PC-9 (cell line): Measurements from ENCODE around the gene ARHGAP10. TPM values are rescaled to one million over a fixed set of nuclear protein-coding genes. Genes with fewer than 3 reads are reported as not detected.

Experiments used
- BruUV-seq: library from RNA; stranded (reverse); fragments of 400-500 nt; replicated peaks from 2 replicates; lab custom pipeline; 2021; lab: Mats Ljungman, UMichigan
- CTCF ChIA-PET: fragments of 300-600 bp; sonication (Branson Sonifier 250); formaldehyde crosslinking; loops from one replicate; lab custom pipeline; 2022; ENCODE audit warnings: antibody characterized with exemption; lab: Charles Lee
- POLR2A ChIA-PET: fragments of 300-600 bp; sonication (Branson Sonifier 250); formaldehyde crosslinking; loops from one replicate; lab custom pipeline; 2022; ENCODE audit warnings: antibody characterized with exemption; ENCODE audit not compliant: unreplicated experiment; lab: Charles Lee
- DNase-seq, 2 experiments: peaks; one replicate each; pipeline versions ENCODE4 v3.0.0 to v3.0.0-alpha.2; 2015 to 2022; ENCODE audit warnings: mixed read lengths in 1 of 2
- H2AFZ ChIP-seq: fragments of 200-600 bp; sonication (generic); 2 replicates; pipeline ENCODE4 v1.8.1; 2017; ENCODE audit warnings: antibody characterized with exemption
- H3F3A ChIP-seq: fragments of 200-600 bp; sonication (generic); 2 replicates; pipeline ENCODE4 v1.8.1; 2017; ENCODE audit warnings: antibody characterized with exemption, mild to moderate bottlenecking, low read depth; ENCODE audit not compliant: insufficient read depth
- H3K27ac ChIP-seq: fragments of 200-600 bp; sonication (generic); 2 replicates; pipeline ENCODE4 v1.6.1; 2016; ENCODE audit warnings: mixed run types
- H3K27me3 ChIP-seq: fragments of 200-600 bp; sonication (generic); 2 replicates; pipeline ENCODE4 v1.6.1; 2016; ENCODE audit warnings: low read depth, mixed run types; ENCODE audit not compliant: insufficient read depth
- H3K36me3 ChIP-seq: fragments of 200-600 bp; sonication (generic); 2 replicates; pipeline ENCODE4 v1.6.1; 2016; ENCODE audit warnings: low read depth, mixed run types
- H3K4me1 ChIP-seq: fragments of 200-600 bp; sonication (generic); replicated peaks from 2 replicates; pipeline ENCODE4 v1.6.1; 2016; ENCODE audit warnings: mixed run types; ENCODE audit not compliant: insufficient read depth
- H3K4me2 ChIP-seq: fragments of 200-600 bp; sonication (generic); 2 replicates; pipeline ENCODE4 v1.6.1; 2017; ENCODE audit warnings: mixed run types
- H3K4me3 ChIP-seq: fragments of 200-600 bp; sonication (generic); 2 replicates; pipeline ENCODE4 v1.6.1; 2016; ENCODE audit warnings: mixed run types
- H3K79me2 ChIP-seq: fragments of 200-600 bp; sonication (generic); 2 replicates; pipeline ENCODE4 v1.6.1; 2017; ENCODE audit warnings: low read depth, mixed run types
- H3K9me2 ChIP-seq: fragments of 200-600 bp; sonication (generic); 2 replicates; pipeline ENCODE4 v1.8.1; 2017; ENCODE audit warnings: mild to moderate bottlenecking; ENCODE audit not compliant: insufficient read depth
- H3K9me3 ChIP-seq: fragments of 200-600 bp; sonication (generic); 2 replicates; pipeline ENCODE4 v1.8.1; 2016; ENCODE audit warnings: low read depth; ENCODE audit not compliant: insufficient read depth
- H4K20me1 ChIP-seq: fragments of 200-600 bp; sonication (generic); 2 replicates; pipeline ENCODE4 v1.8.1; 2017; ENCODE audit not compliant: insufficient read depth
- CTCF ChIP-seq: fragments of 200-600 bp; sonication (generic); conservative IDR thresholded peaks from 2 replicates; pipeline ENCODE4 v1.6.1; 2017; ENCODE audit warnings: mixed run types, antibody characterized with exemption, mild to moderate bottlenecking, moderate library complexity
- EZH2 ChIP-seq: fragments of 200-600 bp; sonication (generic); IDR thresholded peaks from 2 replicates; pipeline ENCODE4 v1.8.0; 2017; ENCODE audit warnings: antibody characterized with exemption, low read depth
- intact Hi-C: fragments of 100-400 bp; cut with micrococcal nuclease; formaldehyde crosslinking; loops from one replicate; pipeline ENCODE4 v1.10.0; 2022; ENCODE audit not compliant: unreplicated experiment
- total RNA-seq: library from RNA; stranded (reverse); gene quantifications from 2 replicates; pipeline ENCODE4 v1.2.3, GENCODE V29; 2021

The ARHGAP10 gene
- total RNA-seq, 1 experiment from 2014 or later: 27.5 TPM

- Histone ChIP-seq H4K20me1 (no peaks in the 10 kb centered on the region), H3K36me3 (no peaks in the 10 kb centered on the region), H3K27me3 (no peaks in the 10 kb centered on the region), H3F3A (no peaks in the 10 kb centered on the region), H3K79me2 (no peaks in the 10 kb centered on the region), H3K4me2 (no peak overlapping the region), H3K4me3 (no peak overlapping the region), H3K27ac (no peak overlapping the region), H3K9me3 (no peaks in the 10 kb centered on the region), H2AFZ (no peak overlapping the region), H3K9me2 (no peaks in the 10 kb centered on the region), H3K4me1 (no peaks in the 10 kb centered on the region)
- POLR2A ChIA-PET: no interaction called here
- no peak for DNase-seq
- CTCF ChIA-PET: no interaction called here
- no TSS peak for BruUV-seq
- TF ChIP-seq EZH2 (no peak), CTCF (no peak)
- intact Hi-C loops: no loop called here
These were observed 243.4 kb downstream of the ARHGAP10 start for GRCh38 chr4:147975325-147975724.

- Histone ChIP-seq H3K4me3 (no peak overlapping the region), H3K4me1 (no peaks in the 10 kb centered on the region), H3K79me2 (no peaks in the 10 kb centered on the region), H3K36me3 (no peaks in the 10 kb centered on the region), H2AFZ (no peak overlapping the region), H3F3A (no peaks in the 10 kb centered on the region), H3K9me2 (no peaks in the 10 kb centered on the region), H3K4me2 (no peak overlapping the region), H4K20me1 (no peaks in the 10 kb centered on the region), H3K27ac (no peak overlapping the region), H3K27me3 (no peaks in the 10 kb centered on the region), H3K9me3 (no peaks in the 10 kb centered on the region)
- ChIA-PET CTCF (no interaction called here), POLR2A (no interaction called here)
- TF ChIP-seq EZH2: no peak
- no peak for TF ChIP-seq CTCF
- no peak for DNase-seq
- no TSS peak for BruUV-seq
- intact Hi-C loops: no loop called here
These were observed 244.3 kb downstream of the ARHGAP10 start for GRCh38 chr4:147975933-147976928.

GRCh38 chr4:147980586-147980985 lies 248.7 kb downstream of the ARHGAP10 start:
- intact Hi-C loops: no loop called here
- Histone ChIP-seq H3K79me2 (no peaks in the 10 kb centered on the region), H3K4me2 (no peak overlapping the region), H3K9me3 (no peaks in the 10 kb centered on the region), H3K27me3 (no peaks in the 10 kb centered on the region), H2AFZ (no peak overlapping the region), H3K4me3 (no peak overlapping the region), H3K27ac (no peak overlapping the region), H4K20me1 (no peaks in the 10 kb centered on the region), H3K36me3 (no peaks in the 10 kb centered on the region), H3K9me2 (no peaks in the 10 kb centered on the region), H3F3A (no peaks in the 10 kb centered on the region), H3K4me1 (no peaks in the 10 kb centered on the region)
- ChIA-PET CTCF (no interaction called here), POLR2A (no interaction called here)
- TF ChIP-seq EZH2 (no peak), CTCF (no peak)
- no peak for DNase-seq
- no TSS peak for BruUV-seq
